ENCODE data around the gene B3GLCT. TPM values are rescaled to one million over a fixed set of nuclear protein-coding genes. Genes with fewer than 3 reads are reported as not detected.

The B3GLCT gene
- total RNA-seq, 1 donor from 2014 or later: 16.5 TPM

DNA sequence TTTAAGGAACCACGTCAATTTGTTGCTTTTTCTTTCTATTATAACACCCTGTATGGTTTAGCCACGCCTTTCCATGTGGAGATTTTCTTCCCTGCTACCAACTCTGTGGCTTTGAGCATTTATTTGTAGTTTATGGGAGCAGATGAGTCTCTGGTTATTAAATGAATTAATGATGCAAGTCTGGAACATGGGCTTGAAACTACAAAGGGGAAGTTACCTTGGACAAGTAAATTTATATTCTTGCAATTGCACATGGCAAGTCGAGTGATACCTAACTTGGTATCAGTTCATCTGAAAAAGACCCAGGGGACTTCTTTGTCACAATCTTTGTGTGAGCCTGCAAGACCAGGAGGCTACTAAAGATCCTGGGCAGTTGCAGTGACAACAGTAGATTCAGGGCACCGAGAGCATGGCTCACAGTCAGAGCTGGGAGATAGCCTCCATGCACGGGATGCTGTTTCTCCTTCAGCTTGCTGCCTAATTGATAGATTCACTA lies 24.4 kb downstream of the B3GLCT start:
- H3K27me3 Mint-ChIP-seq: peaks cover 3% of the 10 kb centered on the region
- H3K27ac Mint-ChIP-seq: no peak overlapping the region
- no peaks in the 10 kb centered on the region for H3K9me3 Mint-ChIP-seq
- no peak overlapping the region for H3K4me3 Mint-ChIP-seq
- TF ChIP-seq, protein P1, sequence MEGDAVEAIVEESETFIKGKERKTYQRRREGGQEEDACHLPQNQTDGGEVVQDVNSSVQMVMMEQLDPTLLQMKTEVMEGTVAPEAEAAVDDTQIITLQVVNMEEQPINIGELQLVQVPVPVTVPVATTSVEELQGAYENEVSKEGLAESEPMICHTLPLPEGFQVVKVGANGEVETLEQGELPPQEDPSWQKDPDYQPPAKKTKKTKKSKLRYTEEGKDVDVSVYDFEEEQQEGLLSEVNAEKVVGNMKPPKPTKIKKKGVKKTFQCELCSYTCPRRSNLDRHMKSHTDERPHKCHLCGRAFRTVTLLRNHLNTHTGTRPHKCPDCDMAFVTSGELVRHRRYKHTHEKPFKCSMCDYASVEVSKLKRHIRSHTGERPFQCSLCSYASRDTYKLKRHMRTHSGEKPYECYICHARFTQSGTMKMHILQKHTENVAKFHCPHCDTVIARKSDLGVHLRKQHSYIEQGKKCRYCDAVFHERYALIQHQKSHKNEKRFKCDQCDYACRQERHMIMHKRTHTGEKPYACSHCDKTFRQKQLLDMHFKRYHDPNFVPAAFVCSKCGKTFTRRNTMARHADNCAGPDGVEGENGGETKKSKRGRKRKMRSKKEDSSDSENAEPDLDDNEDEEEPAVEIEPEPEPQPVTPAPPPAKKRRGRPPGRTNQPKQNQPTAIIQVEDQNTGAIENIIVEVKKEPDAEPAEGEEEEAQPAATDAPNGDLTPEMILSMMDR (conservative IDR thresholded peaks at IDR 0.05): no peak
- H3K4me1 Mint-ChIP-seq (ENCODE audit: unreplicated experiment): no peaks in the 10 kb centered on the region
- H3K36me3 Mint-ChIP-seq: no peaks in the 10 kb centered on the region
- DNase-seq (ENCODE audit: extremely low spot score, unreplicated experiment): no peak

DNA sequence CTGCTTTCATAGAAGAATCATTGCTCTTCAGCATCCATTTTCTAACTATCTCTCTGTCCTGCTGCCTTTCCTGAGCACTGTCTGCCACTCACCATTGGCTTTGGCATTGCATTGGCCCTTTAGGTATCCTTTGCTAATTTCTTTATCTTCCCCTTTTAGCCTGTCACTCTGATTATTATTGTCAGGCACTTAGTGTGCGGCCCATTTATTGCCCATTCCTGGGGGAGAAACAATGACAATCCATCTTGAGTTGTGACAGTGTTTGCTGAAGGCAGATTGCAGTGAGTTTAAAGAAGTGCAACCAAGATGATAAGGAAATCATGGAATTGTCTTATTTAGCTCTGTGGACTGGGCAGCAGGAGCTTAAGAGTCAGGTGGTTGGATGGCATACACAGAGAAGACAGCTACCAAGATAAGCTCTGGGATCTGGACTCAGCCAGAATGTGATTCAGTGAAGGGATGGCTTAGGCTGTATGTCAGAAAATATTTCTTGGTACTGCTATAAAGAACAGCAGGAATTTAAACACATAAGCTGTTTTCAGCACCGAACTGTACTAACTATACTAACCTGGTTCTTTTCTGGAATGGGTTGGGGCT lies 25.3 kb downstream of the B3GLCT start:
- Mint-ChIP-seq H3K27me3 (peaks cover 3% of the 10 kb centered on the region), H3K27ac (no peak overlapping the region), H3K4me3 (no peak overlapping the region), H3K4me1 (ENCODE audit: unreplicated experiment) (no peaks in the 10 kb centered on the region), H3K9me3 (no peaks in the 10 kb centered on the region), H3K36me3 (peaks cover 4% of the 10 kb centered on the region)
- TF ChIP-seq, protein P1 (conservative IDR thresholded peaks at IDR 0.05): no peak
- no peak for DNase-seq (ENCODE audit: extremely low spot score, unreplicated experiment)

DNA sequence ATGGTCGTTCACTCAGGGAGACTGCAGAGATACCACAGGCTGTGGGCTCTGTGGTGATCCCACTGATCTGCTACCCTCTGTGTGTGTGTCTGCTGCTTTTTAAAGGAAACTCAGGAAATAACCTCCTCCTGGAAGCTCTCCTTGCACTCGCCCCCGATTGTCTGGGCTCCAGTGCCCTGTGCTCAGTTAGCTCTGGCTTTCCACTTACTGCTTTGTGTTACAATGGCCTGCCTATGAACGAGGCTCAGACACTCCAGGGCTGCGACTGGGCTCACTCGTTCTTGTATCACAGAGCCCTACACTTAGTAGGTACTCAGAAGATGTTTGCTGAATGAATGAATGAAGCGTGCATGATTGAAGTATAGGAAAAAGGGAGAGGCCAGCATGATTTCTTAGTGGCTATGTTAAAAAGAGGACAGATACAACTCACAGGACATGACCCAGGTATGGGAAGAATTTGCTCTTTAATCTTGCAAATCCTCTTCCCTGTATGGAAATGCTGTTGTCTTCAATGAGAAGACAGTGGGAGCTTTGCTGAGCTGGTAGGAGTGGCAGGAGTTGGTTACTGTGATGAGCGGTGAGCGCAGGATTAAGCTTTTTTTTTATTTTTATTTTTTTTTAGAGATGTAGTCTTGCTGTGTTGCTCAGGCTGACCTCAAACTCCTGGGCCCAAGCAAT lies 26.4 kb downstream of the B3GLCT start:
- peaks cover 7% of the 10 kb centered on the region for H3K36me3 Mint-ChIP-seq
- H3K9me3 Mint-ChIP-seq: no peaks in the 10 kb centered on the region
- TF ChIP-seq, protein P1 (conservative IDR thresholded peaks at IDR 0.05): no peak
- no peak overlapping the region for H3K4me3 Mint-ChIP-seq
- no peak for DNase-seq (ENCODE audit: extremely low spot score, unreplicated experiment)
- H3K27me3 Mint-ChIP-seq: peaks cover 3% of the 10 kb centered on the region
- no peak overlapping the region for H3K27ac Mint-ChIP-seq
- H3K4me1 Mint-ChIP-seq (ENCODE audit: unreplicated experiment): no peaks in the 10 kb centered on the region

DNA sequence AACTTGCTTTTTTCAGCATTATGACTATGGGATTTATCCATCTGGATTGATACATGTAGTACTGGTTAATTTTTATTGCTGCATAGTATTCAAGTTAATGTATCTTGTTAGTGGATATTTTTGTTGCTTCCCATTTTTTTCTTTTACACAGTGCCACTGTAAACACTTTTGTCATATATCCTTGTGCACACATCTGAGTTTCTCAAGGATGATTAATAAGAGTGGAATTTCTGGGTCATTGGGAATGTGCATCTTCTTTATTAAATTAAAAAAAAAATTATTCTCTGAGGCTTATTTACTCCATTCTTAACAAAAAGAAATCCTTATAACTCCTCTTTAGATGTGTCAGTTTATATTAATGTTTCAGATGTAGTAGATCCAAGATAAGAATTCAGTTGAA lies 27.3 kb downstream of the B3GLCT start:
- H3K9me3 Mint-ChIP-seq: no peaks in the 10 kb centered on the region
- no peak overlapping the region for H3K27ac Mint-ChIP-seq
- H3K4me3 Mint-ChIP-seq: no peak overlapping the region
- H3K27me3 Mint-ChIP-seq: peaks cover 3% of the 10 kb centered on the region
- TF ChIP-seq, protein P1 (conservative IDR thresholded peaks at IDR 0.05): no peak
- no peak for DNase-seq (ENCODE audit: extremely low spot score, unreplicated experiment)
- peaks cover 7% of the 10 kb centered on the region for H3K36me3 Mint-ChIP-seq
- H3K4me1 Mint-ChIP-seq (ENCODE audit: unreplicated experiment): no peaks in the 10 kb centered on the region

DNA sequence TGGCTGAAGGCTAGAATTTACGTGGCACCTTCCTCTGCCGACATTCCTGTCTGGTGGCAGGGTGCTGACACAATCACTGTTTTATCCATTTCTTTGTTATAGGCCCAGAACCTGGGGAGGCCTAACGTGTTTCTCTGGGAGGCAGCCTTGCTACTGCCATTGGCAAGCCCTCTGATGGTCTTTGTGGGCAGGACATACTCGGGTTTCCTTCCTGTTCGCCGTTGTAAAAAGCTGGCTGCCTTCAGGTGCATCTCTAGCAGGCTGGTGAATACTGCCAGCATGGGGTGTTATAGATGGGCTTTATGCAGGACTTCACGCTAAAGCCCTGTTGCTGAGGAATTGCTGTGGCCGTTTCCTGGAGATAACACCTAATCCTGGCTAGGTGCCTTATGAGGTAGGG lies 28.1 kb downstream of the B3GLCT start:
- H3K9me3 Mint-ChIP-seq: no peaks in the 10 kb centered on the region
- H3K36me3 Mint-ChIP-seq: peaks cover 11% of the 10 kb centered on the region
- TF ChIP-seq, protein P1 (conservative IDR thresholded peaks at IDR 0.05): no peak
- H3K4me3 Mint-ChIP-seq: no peak overlapping the region
- DNase-seq (ENCODE audit: extremely low spot score, unreplicated experiment): no peak
- peaks cover 3% of the 10 kb centered on the region for H3K27me3 Mint-ChIP-seq
- no peak overlapping the region for H3K27ac Mint-ChIP-seq
- no peaks in the 10 kb centered on the region for H3K4me1 Mint-ChIP-seq (ENCODE audit: unreplicated experiment)

Measured in type B pancreatic cell (in vitro differentiated cells).